ENCODE measurements around the gene RPL37A.

RPL37A gene

DNA sequence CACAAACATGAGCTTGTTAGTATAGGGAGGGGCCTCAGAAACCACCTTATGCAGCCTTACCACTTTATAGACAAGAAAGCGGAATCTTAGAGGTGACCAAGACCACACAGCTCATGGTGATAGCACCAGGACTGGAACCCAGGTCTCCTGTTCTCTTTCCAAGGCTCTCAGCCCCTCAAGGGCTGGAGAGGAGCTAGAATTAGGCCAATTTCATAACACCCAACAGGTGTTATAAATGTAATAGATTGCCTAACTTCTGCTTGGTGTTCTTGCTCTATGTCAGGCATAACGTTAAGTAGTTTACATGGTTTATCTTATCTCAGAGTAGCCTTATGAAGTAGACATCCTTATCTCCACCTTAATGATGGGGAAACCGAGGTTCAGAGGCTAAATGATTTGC, 42.9 kb downstream of the RPL37A start:
- Histone ChIP-seq H3K36me3 (ENCODE audit: control insufficient read depth, insufficient read depth, low read length) (no peaks in the 10 kb centered on the region), H3K9me3 (ENCODE audit: control insufficient read depth, low read length) (no peaks in the 10 kb centered on the region), H3K4me3 (ENCODE audit: low read length) (no peak overlapping the region), H3K27me3 (ENCODE audit: control insufficient read depth, insufficient read depth, low read length) (no peaks in the 10 kb centered on the region), H3K9ac (ENCODE audit: low read length) (no peak overlapping the region), H3K4me1 (ENCODE audit: control insufficient read depth, insufficient read depth, low read length) (peaks cover 13% of the 10 kb centered on the region)

GRCh38 chr2:216545359-216545758, 46.7 kb downstream of the RPL37A start:
- Histone ChIP-seq H3K36me3 (ENCODE audit: control insufficient read depth, insufficient read depth, low read length) (no peaks in the 10 kb centered on the region), H3K9me3 (ENCODE audit: control insufficient read depth, low read length) (no peaks in the 10 kb centered on the region), H3K9ac (ENCODE audit: low read length) (no peak overlapping the region), H3K4me1 (ENCODE audit: control insufficient read depth, insufficient read depth, low read length) (peaks cover 9% of the 10 kb centered on the region), H3K4me3 (ENCODE audit: low read length) (no peak overlapping the region), H3K27me3 (ENCODE audit: control insufficient read depth, insufficient read depth, low read length) (no peaks in the 10 kb centered on the region)

GRCh38 chr2:216546241-216546640, 47.6 kb downstream of the RPL37A start:
- Histone ChIP-seq H3K9me3 (ENCODE audit: control insufficient read depth, low read length) (no peaks in the 10 kb centered on the region), H3K9ac (ENCODE audit: low read length) (no peak overlapping the region), H3K4me3 (ENCODE audit: low read length) (no peak overlapping the region), H3K4me1 (ENCODE audit: control insufficient read depth, insufficient read depth, low read length) (peaks cover 12% of the 10 kb centered on the region), H3K27me3 (ENCODE audit: control insufficient read depth, insufficient read depth, low read length) (no peaks in the 10 kb centered on the region), H3K36me3 (ENCODE audit: control insufficient read depth, insufficient read depth, low read length) (no peaks in the 10 kb centered on the region)

- Histone ChIP-seq H3K9me3 (ENCODE audit: control insufficient read depth, low read length) (no peaks in the 10 kb centered on the region), H3K4me1 (ENCODE audit: control insufficient read depth, insufficient read depth, low read length) (peaks cover 18% of the 10 kb centered on the region), H3K27me3 (ENCODE audit: control insufficient read depth, insufficient read depth, low read length) (no peaks in the 10 kb centered on the region), H3K36me3 (ENCODE audit: control insufficient read depth, insufficient read depth, low read length) (no peaks in the 10 kb centered on the region), H3K4me3 (ENCODE audit: low read length) (no peak overlapping the region), H3K9ac (ENCODE audit: low read length) (no peak overlapping the region)
These were observed 48.2 kb downstream of the RPL37A start for GRCh38 chr2:216546641-216547403.

DNA sequence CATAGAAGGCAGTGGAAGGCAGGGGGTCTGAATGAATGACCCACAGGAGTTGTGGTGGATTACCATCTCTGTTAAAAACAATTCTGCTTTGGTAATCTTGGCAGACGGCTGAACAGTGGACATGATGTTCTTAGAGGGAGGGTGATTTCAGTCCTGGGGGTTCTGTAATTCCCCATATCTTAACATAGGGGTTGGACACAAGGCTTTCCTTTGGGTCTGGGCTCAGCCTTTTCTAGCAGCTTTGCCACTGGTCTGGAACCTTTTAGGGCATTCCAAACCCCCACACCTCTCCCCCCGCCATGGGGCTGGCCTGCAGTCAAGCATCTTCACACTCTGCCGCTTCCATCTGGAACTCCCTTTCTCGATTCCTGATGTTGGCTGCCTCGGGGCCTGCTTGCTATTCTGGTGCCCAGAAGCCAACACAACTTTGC, 50.3 kb downstream of the RPL37A start:
- Histone ChIP-seq H3K4me3 (ENCODE audit: low read length) (no peak overlapping the region), H3K9ac (ENCODE audit: low read length) (no peak overlapping the region), H3K9me3 (ENCODE audit: control insufficient read depth, low read length) (no peaks in the 10 kb centered on the region), H3K27me3 (ENCODE audit: control insufficient read depth, insufficient read depth, low read length) (no peaks in the 10 kb centered on the region), H3K4me1 (ENCODE audit: control insufficient read depth, insufficient read depth, low read length) (peaks cover 30% of the 10 kb centered on the region), H3K36me3 (ENCODE audit: control insufficient read depth, insufficient read depth, low read length) (no peaks in the 10 kb centered on the region)

DNA sequence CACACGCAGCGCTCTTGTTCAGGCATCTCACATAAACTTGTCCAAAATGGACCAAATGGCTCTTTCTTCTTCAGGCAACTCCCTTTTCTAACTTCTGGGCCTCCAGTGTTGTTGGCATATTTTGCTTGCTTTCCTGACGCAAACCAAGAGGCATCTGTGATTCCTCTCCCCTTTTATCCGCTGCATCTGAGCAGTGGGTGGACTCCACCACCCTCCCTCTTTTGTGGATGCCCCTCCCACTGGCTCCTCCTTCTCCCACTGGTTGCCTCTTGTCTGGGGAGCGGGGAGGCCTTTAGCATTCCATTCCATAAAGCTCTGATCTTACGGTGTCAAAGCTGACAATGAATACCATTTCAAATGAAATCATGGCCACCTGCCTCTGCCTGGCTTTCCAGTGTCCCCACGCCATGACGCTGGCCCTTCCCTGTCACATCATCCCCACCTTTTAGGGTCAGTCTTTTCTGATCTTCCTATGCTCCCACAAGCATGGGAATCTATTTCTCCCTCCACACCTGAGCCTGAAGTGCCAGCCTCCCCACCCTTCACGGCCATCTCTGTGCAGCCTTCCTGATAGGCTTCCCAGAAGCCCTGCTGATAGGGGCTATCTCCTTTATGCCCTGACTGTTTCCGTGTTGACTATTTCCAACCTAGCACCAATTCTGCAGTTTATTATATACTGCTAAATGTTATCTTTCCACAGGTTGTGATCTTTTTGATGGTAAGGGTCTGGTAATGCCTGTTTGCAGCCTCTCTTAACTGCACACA, 51.5 kb downstream of the RPL37A start:
- Histone ChIP-seq H3K4me3 (ENCODE audit: low read length) (no peak overlapping the region), H3K27me3 (ENCODE audit: control insufficient read depth, insufficient read depth, low read length) (no peaks in the 10 kb centered on the region), H3K9me3 (ENCODE audit: control insufficient read depth, low read length) (no peaks in the 10 kb centered on the region), H3K9ac (ENCODE audit: low read length) (no peak overlapping the region), H3K36me3 (ENCODE audit: control insufficient read depth, insufficient read depth, low read length) (no peaks in the 10 kb centered on the region), H3K4me1 (ENCODE audit: control insufficient read depth, insufficient read depth, low read length) (peaks cover 34% of the 10 kb centered on the region)

DNA sequence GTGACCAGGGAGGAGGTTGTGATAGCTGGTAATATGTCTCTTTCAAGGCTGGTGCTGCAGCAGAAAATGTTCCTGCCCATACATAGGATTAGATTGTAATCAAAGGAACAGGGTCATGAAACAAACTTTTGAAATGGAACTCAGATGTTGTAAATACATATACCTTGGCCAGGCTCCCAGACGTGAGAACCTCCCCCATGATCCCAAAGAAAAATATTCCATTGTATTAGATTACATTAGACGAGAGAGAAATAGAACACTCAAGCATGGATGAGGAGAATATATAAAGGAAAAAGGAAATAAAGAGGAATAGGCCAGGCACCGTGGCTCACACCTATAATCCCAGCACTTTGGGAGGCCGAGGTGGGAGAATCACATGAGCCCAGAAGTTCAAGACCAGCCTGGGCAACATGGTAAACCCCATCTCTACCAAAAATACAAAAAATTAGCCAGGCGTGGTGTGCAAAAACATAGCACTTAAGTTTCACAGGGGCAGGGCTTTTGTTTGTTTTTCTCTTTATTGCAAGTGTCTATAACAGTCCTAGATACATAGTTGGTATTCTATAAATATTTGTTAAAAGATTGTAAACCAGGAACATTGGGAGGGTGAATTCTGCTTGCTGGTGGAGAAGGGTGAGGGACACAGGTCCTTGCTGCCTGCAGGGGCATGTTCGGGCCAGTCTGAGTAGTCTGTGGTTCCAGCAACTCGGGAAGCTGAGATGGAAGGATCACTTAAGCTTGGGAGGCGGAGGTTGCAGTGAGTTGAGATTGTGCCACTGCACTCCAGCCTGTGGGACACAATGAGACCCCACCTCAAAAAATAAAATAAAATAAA, 52.8 kb downstream of the RPL37A start:
- Histone ChIP-seq H3K4me3 (ENCODE audit: low read length) (no peak overlapping the region), H3K9ac (ENCODE audit: low read length) (no peak overlapping the region), H3K36me3 (ENCODE audit: control insufficient read depth, insufficient read depth, low read length) (no peaks in the 10 kb centered on the region), H3K27me3 (ENCODE audit: control insufficient read depth, insufficient read depth, low read length) (no peaks in the 10 kb centered on the region), H3K4me1 (ENCODE audit: control insufficient read depth, insufficient read depth, low read length) (peaks cover 37% of the 10 kb centered on the region), H3K9me3 (ENCODE audit: control insufficient read depth, low read length) (no peaks in the 10 kb centered on the region)

DNA sequence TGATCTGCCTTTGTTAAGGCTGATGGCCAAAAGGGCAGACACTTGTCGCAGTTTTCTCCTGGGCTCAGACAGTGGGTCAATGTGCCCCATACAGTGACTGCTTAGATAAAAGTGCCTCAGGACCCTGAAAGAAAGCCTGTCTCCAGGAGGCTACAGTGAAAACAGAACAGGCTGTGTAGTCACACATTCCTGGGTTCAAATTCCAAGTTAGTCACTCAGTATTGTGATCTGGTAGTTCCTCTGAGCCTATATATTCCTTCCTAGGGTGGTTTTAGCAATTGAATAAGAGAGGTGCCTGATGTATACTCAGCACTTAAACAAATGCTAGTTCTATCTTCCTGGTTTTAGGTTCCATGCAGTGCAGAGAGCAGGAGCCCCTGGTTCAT, 54.4 kb downstream of the RPL37A start:
- Histone ChIP-seq H3K4me3 (ENCODE audit: low read length) (no peak overlapping the region), H3K4me1 (ENCODE audit: control insufficient read depth, insufficient read depth, low read length) (peaks cover 37% of the 10 kb centered on the region), H3K36me3 (ENCODE audit: control insufficient read depth, insufficient read depth, low read length) (no peaks in the 10 kb centered on the region), H3K9ac (ENCODE audit: low read length) (no peak overlapping the region), H3K9me3 (ENCODE audit: control insufficient read depth, low read length) (no peaks in the 10 kb centered on the region), H3K27me3 (ENCODE audit: control insufficient read depth, insufficient read depth, low read length) (no peaks in the 10 kb centered on the region)
